Suprapubic skin (tissue), 4 donors: ENCODE data around the gene CCDC197. TPM values are rescaled to one million over a fixed set of nuclear protein-coding genes. Genes with fewer than 3 reads are reported as not detected.

Experiments used
- DNase-seq, 2 donors: peaks; one replicate each; pipeline ENCODE4 v3.0.0-alpha.2; 2019; ENCODE audit warnings: low spot score in 2 of 2
- H3K27ac ChIP-seq: fragments of 200-600 bp; sonication (generic); one replicate; pipeline ENCODE4 v1.5.1; 2019
- H3K27me3 ChIP-seq: fragments of 200-600 bp; sonication (generic); one replicate; pipeline ENCODE4 v1.5.1; 2019
- H3K36me3 ChIP-seq: fragments of 200-600 bp; sonication (generic); one replicate; pipeline ENCODE4 v1.5.1; 2019
- H3K4me1 ChIP-seq: fragments of 200-600 bp; sonication (generic); one replicate; pipeline ENCODE4 v1.5.1; 2019
- H3K4me3 ChIP-seq: fragments of 200-600 bp; sonication (generic); one replicate; pipeline ENCODE4 v1.5.1; 2019; ENCODE audit warnings: mild to moderate bottlenecking
- H3K9me3 ChIP-seq: fragments of 200-600 bp; sonication (generic); one replicate; pipeline ENCODE4 v1.5.1; 2019
- EP300 ChIP-seq: sonication (generic); formaldehyde crosslinking; IDR thresholded peaks from one replicate; pipeline ENCODE4 v1.6.1; 2017; ENCODE audit warnings: antibody characterized with exemption
- POLR2A ChIP-seq, 2 donors: fragments of 450-650 bp; IDR thresholded peaks; one replicate each; pipeline ENCODE4 v1.6.1; 2017; ENCODE audit warnings: antibody characterized with exemption in 2 of 2, mild to moderate bottlenecking in 2 of 2, moderate library complexity in 2 of 2
- POLR2AphosphoS5 ChIP-seq, 3 donors: sonication (generic); formaldehyde crosslinking; IDR thresholded peaks; one replicate each; pipeline ENCODE4 v1.6.1; 2017; ENCODE audit warnings: antibody characterized with exemption in 3 of 3
- WGBS: methylation state at CpG from one replicate; pipeline ENCODE4 v1.1.5; 2018; 5-methylcytosine and 5-hydroxymethylcytosine counted together
- total RNA-seq, 4 donors: library from RNA; depleted of rRNA; stranded (reverse); fragments of >200 nt; gene quantifications; one replicate each; pipeline ENCODE4 v1.1.0, GENCODE V29; 2016
- TF ChIP-seq, protein P1 (sequence below), 2 donors: fragments of 200-600 bp in 1 of 2; fragments of 450-650 bp in 1 of 2; sonication (generic) in 1 of 2; IDR thresholded peaks; one replicate each; pipeline ENCODE4 v1.5.1; 2016 to 2019; ENCODE audit warnings: antibody characterized with exemption in 2 of 2, mild to moderate bottlenecking in 1 of 2, moderate library complexity in 1 of 2

Gene CCDC197
- total RNA-seq, 4 donors from 2014 or later = not detected

GRCh38 chr14:93975791-93976476, 21.2 kb upstream of the CCDC197 start:
- Histone ChIP-seq H3K27me3 (no peaks in the 10 kb centered on the region), H3K27ac (no peak overlapping the region), H3K4me3 (peak overlapping the region; percentile 20), H3K4me1 (peaks cover 6% of the 10 kb centered on the region), H3K36me3 (no peaks in the 10 kb centered on the region), H3K9me3 (no peaks in the 10 kb centered on the region)
- no peak for DNase-seq
- TF ChIP-seq EP300 (no peak), POLR2AphosphoS5 (IDR thresholded peaks at IDR 0.05) (no peak), POLR2A (IDR thresholded peaks at IDR 0.05) (no peak)
- TF ChIP-seq, protein P1, sequence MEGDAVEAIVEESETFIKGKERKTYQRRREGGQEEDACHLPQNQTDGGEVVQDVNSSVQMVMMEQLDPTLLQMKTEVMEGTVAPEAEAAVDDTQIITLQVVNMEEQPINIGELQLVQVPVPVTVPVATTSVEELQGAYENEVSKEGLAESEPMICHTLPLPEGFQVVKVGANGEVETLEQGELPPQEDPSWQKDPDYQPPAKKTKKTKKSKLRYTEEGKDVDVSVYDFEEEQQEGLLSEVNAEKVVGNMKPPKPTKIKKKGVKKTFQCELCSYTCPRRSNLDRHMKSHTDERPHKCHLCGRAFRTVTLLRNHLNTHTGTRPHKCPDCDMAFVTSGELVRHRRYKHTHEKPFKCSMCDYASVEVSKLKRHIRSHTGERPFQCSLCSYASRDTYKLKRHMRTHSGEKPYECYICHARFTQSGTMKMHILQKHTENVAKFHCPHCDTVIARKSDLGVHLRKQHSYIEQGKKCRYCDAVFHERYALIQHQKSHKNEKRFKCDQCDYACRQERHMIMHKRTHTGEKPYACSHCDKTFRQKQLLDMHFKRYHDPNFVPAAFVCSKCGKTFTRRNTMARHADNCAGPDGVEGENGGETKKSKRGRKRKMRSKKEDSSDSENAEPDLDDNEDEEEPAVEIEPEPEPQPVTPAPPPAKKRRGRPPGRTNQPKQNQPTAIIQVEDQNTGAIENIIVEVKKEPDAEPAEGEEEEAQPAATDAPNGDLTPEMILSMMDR (IDR thresholded peaks at IDR 0.05) = no peak
- 62% methylated on average over 9 of the region's 9 CpGs for WGBS

GRCh38 chr14:93976477-93977057, 20.5 kb upstream of the CCDC197 start, which contains the start of gene ASB2:
ASB2 (minus strand) TSS chr14:93976570; CDS start chr14:93964539, 12,031 bp downstream.
- Histone ChIP-seq H3K27me3 (no peaks in the 10 kb centered on the region), H3K36me3 (no peaks in the 10 kb centered on the region), H3K4me3 (peak within 1 kb of the TSS; percentile 20), H3K9me3 (no peaks in the 10 kb centered on the region), H3K27ac (peak within 1 kb of the TSS; percentile 38), H3K4me1 (peaks cover under 1% of the 10 kb centered on the region)
- WGBS = 42% methylated on average over 12 of the region's 12 CpGs
- no peak for TF ChIP-seq EP300
- TF ChIP-seq, protein P1 (IDR thresholded peaks at IDR 0.05) = no peak
- no peak for TF ChIP-seq POLR2A (IDR thresholded peaks at IDR 0.05)
- DNase-seq = no peak

- Histone ChIP-seq H3K27me3 (no peaks in the 10 kb centered on the region), H3K36me3 (no peaks in the 10 kb centered on the region), H3K4me1 (no peaks in the 10 kb centered on the region), H3K27ac (peak overlapping the region; percentile 38), H3K4me3 (no peak overlapping the region), H3K9me3 (no peaks in the 10 kb centered on the region)
- no peak for DNase-seq
- TF ChIP-seq EP300 (no peak), POLR2A (IDR thresholded peaks at IDR 0.05) (no peak)
- TF ChIP-seq, protein P1 (IDR thresholded peaks at IDR 0.05) = no peak
- WGBS = 76% methylated on average over 5 of the region's 5 CpGs
These were observed 19.9 kb upstream of the CCDC197 start for GRCh38 chr14:93977171-93977570.

DNA sequence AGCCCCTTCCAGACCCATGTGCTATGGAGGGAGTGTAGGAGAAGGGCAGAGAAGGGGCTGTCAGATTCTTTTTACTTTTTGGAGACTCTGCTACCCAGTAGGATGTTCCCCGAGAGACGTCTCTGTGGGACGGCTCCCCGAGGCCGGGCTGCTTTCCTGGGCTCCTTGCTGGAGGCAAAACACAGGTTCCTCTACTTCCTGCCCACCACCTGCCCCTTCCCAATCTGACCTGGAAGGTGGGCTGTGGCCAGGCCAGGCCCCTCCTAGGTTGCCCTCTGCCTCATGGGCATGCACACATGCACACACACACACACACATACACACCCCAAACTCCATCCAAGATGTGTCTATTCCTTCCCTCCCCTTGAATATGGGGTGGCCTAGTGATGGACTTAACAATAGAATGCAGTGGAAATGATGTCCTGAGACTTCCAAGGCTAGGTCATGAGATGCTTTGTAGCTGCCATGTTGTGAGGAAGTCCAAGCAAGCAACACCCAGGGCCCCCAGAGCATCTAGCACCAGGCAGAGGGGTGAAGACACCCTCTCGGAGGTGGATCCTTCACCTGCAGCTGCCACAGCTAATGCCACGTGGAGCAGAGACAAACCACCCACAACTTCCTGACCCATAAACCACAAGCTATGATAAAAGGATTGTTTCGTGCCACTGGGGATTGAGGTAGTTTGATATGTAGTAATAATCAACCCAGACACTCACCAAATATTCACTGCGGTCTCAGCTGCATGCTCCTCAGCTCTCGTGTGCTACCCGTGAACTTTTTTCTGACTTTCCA, 19.1 kb upstream of the CCDC197 start:
- no peak for DNase-seq
- H3K4me3 ChIP-seq = no peak overlapping the region
- H3K27ac ChIP-seq = no peak overlapping the region
- no peaks in the 10 kb centered on the region for H3K27me3 ChIP-seq
- WGBS = 85% methylated on average over 11 of the region's 11 CpGs
- TF ChIP-seq POLR2A (IDR thresholded peaks at IDR 0.05) = no peak
- TF ChIP-seq EP300 = no peak
- no peak for TF ChIP-seq POLR2AphosphoS5 (IDR thresholded peaks at IDR 0.05)
- TF ChIP-seq, protein P1 (IDR thresholded peaks at IDR 0.05) = no peak
- H3K36me3 ChIP-seq = no peaks in the 10 kb centered on the region
- no peaks in the 10 kb centered on the region for H3K9me3 ChIP-seq
- no peaks in the 10 kb centered on the region for H3K4me1 ChIP-seq

GRCh38 chr14:93978735-93979134, 18.4 kb upstream of the CCDC197 start:
- TF ChIP-seq EP300 (no peak), POLR2AphosphoS5 (IDR thresholded peaks at IDR 0.05) (no peak), POLR2A (IDR thresholded peaks at IDR 0.05) (no peak)
- TF ChIP-seq, protein P1 (IDR thresholded peaks at IDR 0.05) = no peak
- Histone ChIP-seq H3K27ac (no peak overlapping the region), H3K4me1 (no peaks in the 10 kb centered on the region), H3K9me3 (no peaks in the 10 kb centered on the region), H3K4me3 (no peak overlapping the region), H3K27me3 (no peaks in the 10 kb centered on the region), H3K36me3 (no peaks in the 10 kb centered on the region)
- WGBS = 73% methylated on average over 4 of the region's 4 CpGs
- DNase-seq = no peak
